Measurements from ENCODE around the gene ZNF48. TPM values are rescaled to one million over a fixed set of nuclear protein-coding genes. Genes with fewer than 3 reads are reported as not detected.

Gene ZNF48
- total RNA-seq, 2 donors from 2014 or later: 6.5 to 6.8 TPM

DNA sequence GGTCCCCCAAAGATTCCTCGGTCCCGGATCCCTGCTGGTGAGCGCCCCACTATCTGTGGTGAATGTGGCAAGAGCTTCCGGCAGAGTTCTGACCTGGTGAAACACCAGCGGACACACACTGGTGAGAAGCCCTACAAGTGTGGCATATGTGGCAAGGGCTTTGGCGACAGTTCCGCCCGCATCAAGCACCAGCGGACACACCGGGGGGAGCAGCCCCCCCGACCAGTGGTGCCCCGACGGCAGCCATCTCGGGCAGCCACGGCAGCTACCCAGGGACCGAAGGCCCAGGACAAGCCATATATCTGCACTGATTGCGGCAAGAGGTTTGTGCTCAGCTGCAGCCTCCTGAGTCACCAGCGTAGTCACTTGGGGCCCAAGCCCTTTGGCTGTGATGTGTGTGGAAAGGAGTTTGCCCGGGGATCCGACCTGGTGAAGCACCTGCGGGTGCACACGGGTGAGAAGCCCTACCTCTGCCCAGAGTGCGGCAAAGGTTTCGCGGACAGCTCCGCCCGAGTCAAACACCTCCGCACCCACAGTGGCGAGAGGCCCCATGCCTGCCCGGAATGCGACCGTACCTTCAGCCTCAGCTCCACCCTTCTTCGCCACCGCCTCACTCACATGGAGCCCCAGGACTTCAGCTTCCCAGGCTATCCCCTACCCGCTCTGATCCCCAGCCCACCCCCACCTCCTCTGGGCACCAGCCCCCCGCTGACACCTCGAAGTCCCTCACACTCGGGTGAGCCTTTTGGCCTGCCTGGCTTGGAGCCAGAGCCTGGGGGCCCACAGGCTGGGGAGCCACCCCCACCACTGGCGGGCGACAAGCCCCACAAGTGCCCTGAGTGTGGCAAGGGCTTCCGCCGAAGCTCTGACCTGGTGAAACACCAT, 2.8 kb downstream of the ZNF48 start:
- Histone ChIP-seq H3K27me3 (no peaks in the 10 kb centered on the region), H3K27ac (no peak overlapping the region), H3K9me3 (no peaks in the 10 kb centered on the region), H3K36me3 (no peaks in the 10 kb centered on the region), H3K9ac (ENCODE audit: low read depth in 2 of 2, low read length in 2 of 2) (no peak overlapping the region), H3K4me1 (peaks cover 14% of the 10 kb centered on the region), H3K4me3 (no peak overlapping the region)
- DNase-seq: no peak
- intact Hi-C loops (cut with DNase I): no loop called here
- TF ChIP-seq CTCF (IDR thresholded peaks at IDR 0.05): no peak

DNA sequence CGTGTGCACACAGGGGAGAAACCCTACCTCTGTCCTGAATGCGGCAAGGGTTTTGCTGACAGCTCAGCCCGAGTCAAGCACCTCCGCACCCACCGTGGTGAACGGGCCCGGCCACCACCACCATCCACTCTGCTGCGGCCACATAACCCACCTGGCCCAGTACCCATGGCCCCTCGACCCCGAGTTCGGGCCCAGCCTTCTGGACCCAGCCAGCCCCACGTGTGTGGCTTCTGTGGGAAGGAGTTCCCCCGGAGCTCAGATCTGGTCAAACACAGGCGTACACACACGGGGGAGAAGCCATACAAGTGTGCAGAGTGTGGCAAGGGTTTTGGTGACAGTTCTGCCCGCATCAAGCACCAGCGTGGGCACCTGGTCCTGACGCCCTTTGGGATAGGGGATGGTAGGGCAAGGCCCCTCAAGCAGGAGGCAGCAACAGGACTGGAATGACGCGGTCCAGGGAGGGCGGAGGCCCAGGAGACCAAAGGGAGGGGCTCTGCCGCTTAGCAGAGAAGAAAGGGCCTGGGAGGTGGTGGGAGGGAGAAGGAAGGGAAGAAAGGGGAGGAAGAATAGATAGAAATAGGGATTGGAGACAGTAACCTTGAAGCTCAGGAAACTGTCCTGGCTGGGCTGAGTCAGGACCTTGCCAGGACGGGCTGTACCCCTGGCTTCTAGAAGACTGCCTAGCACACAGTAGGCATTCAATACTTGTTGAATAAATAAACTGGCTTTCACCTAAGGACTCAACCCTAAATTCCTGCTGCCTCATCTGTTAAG, 3.6 kb downstream of the ZNF48 start:
- DNase-seq: no peak
- Histone ChIP-seq H3K27ac (peak overlapping the region; percentile 80), H3K4me3 (no peak overlapping the region), H3K4me1 (peaks cover 14% of the 10 kb centered on the region), H3K9ac (ENCODE audit: low read depth in 2 of 2, low read length in 2 of 2) (peak overlapping the region in 1 of 2 donors; percentile 76), H3K36me3 (no peaks in the 10 kb centered on the region), H3K27me3 (no peaks in the 10 kb centered on the region), H3K9me3 (no peaks in the 10 kb centered on the region)
- TF ChIP-seq CTCF (IDR thresholded peaks at IDR 0.05): no peak
- intact Hi-C loops (cut with DNase I): no loop called here

DNA sequence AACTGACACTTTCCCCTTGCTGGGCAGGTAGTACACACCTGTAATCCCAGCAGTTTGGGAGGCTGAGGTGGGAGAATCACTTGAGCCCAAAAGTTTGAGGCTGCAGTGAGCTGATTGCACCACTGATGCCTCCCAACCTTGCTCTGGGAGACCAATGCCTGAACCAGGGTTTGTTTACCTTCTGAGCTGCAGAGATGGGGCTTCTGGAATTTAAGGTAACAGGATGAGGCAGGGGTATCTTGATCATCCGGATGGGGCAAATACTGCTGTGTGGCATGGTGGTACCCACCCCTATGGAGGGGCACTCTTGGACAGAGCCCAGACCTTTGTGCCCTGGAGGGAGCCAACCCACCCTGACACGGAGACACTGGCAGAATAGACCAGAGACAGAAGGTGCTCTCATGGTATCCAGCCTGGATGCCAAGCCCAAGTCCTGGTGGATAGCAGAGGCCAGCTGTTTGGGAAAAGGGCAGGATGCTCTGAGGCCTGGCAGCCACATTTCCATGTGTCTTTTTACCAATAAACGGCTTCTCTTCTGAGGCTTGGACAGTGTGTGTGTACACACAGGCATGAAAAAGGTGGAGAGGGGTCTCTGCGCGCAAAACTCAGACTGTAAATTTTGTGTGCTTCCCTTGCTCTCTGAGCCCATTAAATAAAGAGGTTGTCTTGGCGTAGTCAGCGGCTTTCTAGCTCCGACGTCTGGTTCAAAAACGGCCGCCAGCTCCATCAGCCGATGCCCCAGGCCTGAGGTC, 4.4 kb downstream of the ZNF48 start:
- Histone ChIP-seq H3K4me1 (peaks cover 14% of the 10 kb centered on the region), H3K4me3 (peak overlapping the region; percentile 69)
- intact Hi-C loops (cut with DNase I): no loop called here

GRCh38 chr16:30401768-30402425, 6.7 kb downstream of the ZNF48 start:
- H3K9ac ChIP-seq (ENCODE audit: low read depth in 2 of 2, low read length in 2 of 2): no peak overlapping the region
- DNase-seq: no peak
- intact Hi-C loops (cut with DNase I): no loop called here

More for the DNA sequence above, 4.4 kb downstream of the ZNF48 start:
- no peak for DNase-seq
- peak overlapping the region; percentile 80 for H3K27ac ChIP-seq
- no peak for TF ChIP-seq CTCF (IDR thresholded peaks at IDR 0.05)
- H3K9ac ChIP-seq (ENCODE audit: low read depth in 2 of 2, low read length in 2 of 2): peak overlapping the region; percentile 63 to 76
- H3K36me3 ChIP-seq: no peaks in the 10 kb centered on the region
- no peaks in the 10 kb centered on the region for H3K9me3 ChIP-seq
- no peaks in the 10 kb centered on the region for H3K27me3 ChIP-seq

More at GRCh38 chr16:30401768-30402425, 6.7 kb downstream of the ZNF48 start:
- H3K36me3 ChIP-seq: no peaks in the 10 kb centered on the region
- no peak overlapping the region for H3K4me3 ChIP-seq
- peaks cover 4% of the 10 kb centered on the region for H3K4me1 ChIP-seq
- H3K27ac ChIP-seq: no peak overlapping the region
- TF ChIP-seq CTCF (IDR thresholded peaks at IDR 0.05): no peak
- no peaks in the 10 kb centered on the region for H3K27me3 ChIP-seq
- no peaks in the 10 kb centered on the region for H3K9me3 ChIP-seq
